Right lobe of liver (tissue), 6 donors: Measurements from ENCODE around the gene VAPB. TPM values are rescaled to one million over a fixed set of nuclear protein-coding genes. Genes with fewer than 3 reads are reported as not detected.

Experiments
- ATAC-seq, 4 donors: fragments of 200-7000 bp; cut with Tn5 transposase; one replicate each; pipeline ENCODE4 v1.9.1; 2020; ENCODE audit warnings: mild to moderate bottlenecking in 4 of 4, moderate library complexity in 4 of 4
- DNase-seq, 3 donors: peaks; one replicate each; pipeline ENCODE4 v3.0.0-alpha.2; 2020
- H3K27ac ChIP-seq, 3 donors: fragments of 200-600 bp; one replicate each; pipeline ENCODE4 v1.8.0; 2022
- H3K27me3 ChIP-seq, 2 donors: fragments of 200-600 bp; one replicate each; pipeline ENCODE4 v1.8.0; 2022
- H3K36me3 ChIP-seq, 4 donors: fragments of 200-600 bp; sonication (generic) in 1 of 4; one replicate each; pipeline versions ENCODE4 v1.5.1 to v1.8.0; 2017 to 2022; ENCODE audit warnings: control low read depth in 1 of 4
- H3K4me1 ChIP-seq, 4 donors: fragments of 200-600 bp; sonication (generic) in 1 of 4; one replicate each; pipeline versions ENCODE4 v1.5.1 to v1.8.0; 2017 to 2022; ENCODE audit warnings: control low read depth in 1 of 4
- H3K4me3 ChIP-seq, 3 donors: fragments of 200-600 bp; one replicate each; pipeline ENCODE4 v1.8.0; 2022
- H3K9me3 ChIP-seq, 4 donors: fragments of 200-600 bp; sonication (generic) in 1 of 4; one replicate each; pipeline versions ENCODE4 v1.5.1 to v1.8.0; 2017 to 2022; ENCODE audit warnings: control low read depth in 1 of 4
- POLR2A ChIP-seq: fragments of 450-650 bp; IDR thresholded peaks from one replicate; pipeline ENCODE4 v1.6.1; 2017; ENCODE audit warnings: antibody characterized with exemption, mild to moderate bottlenecking
- WGBS: methylation state at CpG from one replicate; pipeline ENCODE4 v1.1.6; 2018; ENCODE audit warnings: low coverage, low lambda C conversion rate; ENCODE audit not compliant: insufficient coverage; ENCODE audit errors: missing lambda C conversion rate; 5-methylcytosine and 5-hydroxymethylcytosine counted together
- intact Hi-C, 2 donors: fragments of 100-400 bp; cut with DNase I; formaldehyde crosslinking; loops; one replicate each; pipeline versions ENCODE4 v1.11.2 to v1.14.1; 2022
- total RNA-seq, 6 experiments: library from RNA; depleted of rRNA in 2 of 6; stranded (reverse); fragments of >200 nt in 2 of 6; fragmentation: NEBNext Ultra II Directional in 3 of 6; extraction: Animal tissue kit (Norgen Biotek cat#: 25700) in 3 of 6; gene quantifications; one replicate each; pipeline versions ENCODE4 v1.1.0 to v1.2.4, GENCODE V29; 2016 to 2023
- TF ChIP-seq, protein P1 (sequence below), 4 donors: fragments of 200-600 bp in 3 of 4; fragments of 450-650 bp in 1 of 4; IDR thresholded peaks; one replicate each; pipeline versions ENCODE4 v1.5.1 to v1.8.0; 2016 to 2022; ENCODE audit warnings: antibody characterized with exemption in 4 of 4, mild to moderate bottlenecking in 2 of 4
- donor health status: DM: no; HTN: yes; CAD: no.
- donor health status: DM: no; HTN: no; CAD: no.
- donor health status: DM: no; HTN: no; CAD: no.
- donor health status: DM: no; HTN: yes; CAD: no.
- donor health status: DM: no; HTN: yes; CAD: no.

The VAPB gene
- total RNA-seq, 6 experiments from 2014 or later: 17.5 to 42.9 (median 31.4) TPM

DNA sequence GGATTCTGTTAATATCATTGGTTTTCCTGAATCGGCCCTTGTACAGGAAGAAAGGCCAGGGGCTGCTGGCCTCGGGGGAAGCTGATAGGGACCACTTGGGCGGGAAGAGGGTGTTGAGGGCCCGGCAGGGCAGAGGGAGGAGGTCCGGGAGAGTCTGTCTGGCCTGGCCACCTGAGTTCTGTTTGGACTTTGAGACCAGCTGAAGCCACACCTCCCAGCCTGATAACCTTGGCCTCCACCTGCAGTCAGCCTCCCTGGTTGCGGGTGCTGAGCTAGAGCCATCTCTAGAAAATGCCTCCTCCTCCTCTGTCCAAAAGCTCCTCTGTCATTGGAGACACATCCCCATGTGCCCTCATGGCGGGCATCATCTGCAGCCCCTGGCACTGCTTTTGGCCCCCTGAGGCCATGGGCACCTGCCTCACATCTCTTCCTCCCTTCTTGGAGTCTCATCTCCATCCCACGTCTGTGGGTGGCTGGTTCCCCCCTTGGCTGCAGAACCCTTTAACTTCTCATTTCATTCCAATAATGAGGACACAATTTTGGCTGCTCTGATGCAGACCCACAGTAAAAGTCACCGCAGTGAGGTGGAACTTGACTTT lies 109.5 kb downstream of the VAPB start:
- TF ChIP-seq, protein P1, sequence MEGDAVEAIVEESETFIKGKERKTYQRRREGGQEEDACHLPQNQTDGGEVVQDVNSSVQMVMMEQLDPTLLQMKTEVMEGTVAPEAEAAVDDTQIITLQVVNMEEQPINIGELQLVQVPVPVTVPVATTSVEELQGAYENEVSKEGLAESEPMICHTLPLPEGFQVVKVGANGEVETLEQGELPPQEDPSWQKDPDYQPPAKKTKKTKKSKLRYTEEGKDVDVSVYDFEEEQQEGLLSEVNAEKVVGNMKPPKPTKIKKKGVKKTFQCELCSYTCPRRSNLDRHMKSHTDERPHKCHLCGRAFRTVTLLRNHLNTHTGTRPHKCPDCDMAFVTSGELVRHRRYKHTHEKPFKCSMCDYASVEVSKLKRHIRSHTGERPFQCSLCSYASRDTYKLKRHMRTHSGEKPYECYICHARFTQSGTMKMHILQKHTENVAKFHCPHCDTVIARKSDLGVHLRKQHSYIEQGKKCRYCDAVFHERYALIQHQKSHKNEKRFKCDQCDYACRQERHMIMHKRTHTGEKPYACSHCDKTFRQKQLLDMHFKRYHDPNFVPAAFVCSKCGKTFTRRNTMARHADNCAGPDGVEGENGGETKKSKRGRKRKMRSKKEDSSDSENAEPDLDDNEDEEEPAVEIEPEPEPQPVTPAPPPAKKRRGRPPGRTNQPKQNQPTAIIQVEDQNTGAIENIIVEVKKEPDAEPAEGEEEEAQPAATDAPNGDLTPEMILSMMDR (IDR thresholded peaks at IDR 0.05): no peak
- TF ChIP-seq POLR2A: no peak
- intact Hi-C loops: no loop called here
- no peaks in the 10 kb centered on the region for H3K27me3 ChIP-seq
- no peak for DNase-seq
- H3K9me3 ChIP-seq: no peaks in the 10 kb centered on the region
- H3K4me1 ChIP-seq: no peaks in the 10 kb centered on the region
- no peaks in the 10 kb centered on the region for H3K36me3 ChIP-seq
- no peak overlapping the region for H3K27ac ChIP-seq
- WGBS: 24% methylated on average over 7 of the region's 9 CpGs
- no peak for ATAC-seq
- H3K4me3 ChIP-seq: no peak overlapping the region

DNA sequence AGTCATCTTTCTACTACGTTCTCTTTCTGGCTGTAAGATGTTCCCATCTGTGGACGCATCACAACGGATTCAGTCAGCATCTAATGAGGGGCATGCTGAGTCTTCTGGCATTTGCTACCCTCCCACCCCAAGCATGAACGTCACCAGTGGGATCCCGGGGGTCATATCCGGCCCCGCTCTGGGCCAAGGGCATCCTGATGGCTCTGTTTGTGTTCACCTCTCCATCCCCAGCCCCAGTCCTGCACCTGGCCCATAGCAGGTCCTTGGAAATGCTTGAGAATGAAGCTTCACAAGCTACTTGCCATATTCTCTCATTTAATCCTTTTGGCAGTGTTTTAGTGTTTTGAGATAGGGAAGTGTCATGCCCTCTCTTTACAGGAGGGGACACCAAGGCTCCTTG lies 111.2 kb downstream of the VAPB start:
- Histone ChIP-seq H3K9me3 (no peaks in the 10 kb centered on the region), H3K4me3 (no peak overlapping the region), H3K27me3 (no peaks in the 10 kb centered on the region), H3K27ac (no peak overlapping the region), H3K36me3 (no peaks in the 10 kb centered on the region), H3K4me1 (no peaks in the 10 kb centered on the region)
- intact Hi-C loops: loop anchor here in 1 of 2 donors (10.0 kb wide), 1 partner anchor 145 kb away; no protein-coding TSS in a partner anchor
- no peak for ATAC-seq
- 80% methylated on average over 6 of the region's 7 CpGs for WGBS
- TF ChIP-seq, protein P1 (IDR thresholded peaks at IDR 0.05): no peak
- TF ChIP-seq POLR2A: no peak
- no peak for DNase-seq

Other genes with a start within 250 kb of the VAPB start
- not detected for gene ANKRD60, start 160.6 kb upstream of the VAPB start, total RNA-seq
- 10 to 100 TPM in 2 of 6 experiments, 1 to 10 TPM in 4; 7.4 to 11.6 (median 9.5) TPM for gene RAB22A, start 79.5 kb upstream of the VAPB start, total RNA-seq
- gene APCDD1L, start 126.2 kb downstream of the VAPB start, total RNA-seq: under 1 TPM in 1 of 6 experiments, not detected in 5; 0.04 TPM